Bronchial epithelial cell (primary cell): ENCODE measurements around the gene UGT1A9. TPM values are rescaled to one million over a fixed set of nuclear protein-coding genes. Genes with fewer than 3 reads are reported as not detected.

ENCODE experiments used
- DNase-seq: peaks from one replicate; pipeline ENCODE4 v3.0.0-alpha.2; 2010; ENCODE audit warnings: low read depth
- FAIRE-seq: peaks from 2 replicates; lab custom pipeline; 2011; peaks lifted over from hg19 to GRCh38; lab: Jason Lieb, UNC
- H3K27me3 ChIP-seq: 2 replicates; pipeline ENCODE4 v1.5.1; 2011; ENCODE audit warnings: low read length; ENCODE audit not compliant: control insufficient read depth, insufficient read depth
- H3K36me3 ChIP-seq: 2 replicates; pipeline ENCODE4 v1.5.1; 2011; ENCODE audit warnings: low read length; ENCODE audit not compliant: control insufficient read depth, insufficient read depth
- H3K4me3 ChIP-seq: 2 replicates; pipeline ENCODE4 v1.5.1; 2011; ENCODE audit warnings: mild to moderate bottlenecking, low read depth, low read length, control low read depth
- total RNA-seq: library from RNA; depleted of rRNA; stranded (reverse); fragments of >200 nt; gene quantifications from 2 replicates; pipeline ENCODE4 v1.2.1, GENCODE V29; 2014
- TF ChIP-seq, protein P1 (sequence below): IDR thresholded peaks from 2 replicates; pipeline ENCODE4 v1.5.1; 2011; ENCODE audit warnings: mild to moderate bottlenecking, moderate library complexity, low read length, control low read depth, inconsistent platforms; ENCODE audit not compliant: insufficient read depth, severe bottlenecking

Gene UGT1A9
- total RNA-seq, 1 donor from 2014 or later: 0.26 TPM

DNA sequence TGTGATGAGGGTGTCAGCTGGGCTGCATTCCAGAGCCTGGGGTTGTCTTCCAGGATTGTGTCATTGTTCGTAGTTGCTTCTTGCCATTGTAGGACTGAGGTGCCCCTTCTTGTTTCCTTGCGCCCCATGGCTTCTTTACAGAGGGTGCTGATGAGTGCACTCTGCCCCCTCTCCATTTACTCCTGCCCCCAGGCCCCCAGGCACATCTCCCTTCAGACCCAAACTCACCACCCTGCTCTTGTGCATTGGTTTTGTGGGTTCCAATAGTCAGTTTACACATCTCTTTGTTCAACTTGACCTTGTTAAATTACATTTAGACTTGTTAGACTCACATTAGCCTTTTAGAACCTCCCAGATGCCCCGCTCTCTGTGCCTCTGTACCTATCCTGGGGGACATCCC is 149.5 kb downstream of the UGT1A9 start:
- no peak for FAIRE-seq
- TF ChIP-seq, protein P1, sequence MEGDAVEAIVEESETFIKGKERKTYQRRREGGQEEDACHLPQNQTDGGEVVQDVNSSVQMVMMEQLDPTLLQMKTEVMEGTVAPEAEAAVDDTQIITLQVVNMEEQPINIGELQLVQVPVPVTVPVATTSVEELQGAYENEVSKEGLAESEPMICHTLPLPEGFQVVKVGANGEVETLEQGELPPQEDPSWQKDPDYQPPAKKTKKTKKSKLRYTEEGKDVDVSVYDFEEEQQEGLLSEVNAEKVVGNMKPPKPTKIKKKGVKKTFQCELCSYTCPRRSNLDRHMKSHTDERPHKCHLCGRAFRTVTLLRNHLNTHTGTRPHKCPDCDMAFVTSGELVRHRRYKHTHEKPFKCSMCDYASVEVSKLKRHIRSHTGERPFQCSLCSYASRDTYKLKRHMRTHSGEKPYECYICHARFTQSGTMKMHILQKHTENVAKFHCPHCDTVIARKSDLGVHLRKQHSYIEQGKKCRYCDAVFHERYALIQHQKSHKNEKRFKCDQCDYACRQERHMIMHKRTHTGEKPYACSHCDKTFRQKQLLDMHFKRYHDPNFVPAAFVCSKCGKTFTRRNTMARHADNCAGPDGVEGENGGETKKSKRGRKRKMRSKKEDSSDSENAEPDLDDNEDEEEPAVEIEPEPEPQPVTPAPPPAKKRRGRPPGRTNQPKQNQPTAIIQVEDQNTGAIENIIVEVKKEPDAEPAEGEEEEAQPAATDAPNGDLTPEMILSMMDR: no peak
- Histone ChIP-seq H3K36me3 (no peaks in the 10 kb centered on the region), H3K4me3 (no peak overlapping the region), H3K27me3 (no peaks in the 10 kb centered on the region)
- no peak for DNase-seq

- Histone ChIP-seq H3K27me3 (no peaks in the 10 kb centered on the region), H3K4me3 (no peak overlapping the region), H3K36me3 (no peaks in the 10 kb centered on the region)
- DNase-seq (no peak), FAIRE-seq (no peak)
- TF ChIP-seq, protein P1: no peak
Measured at GRCh38 chr2:233821709-233822100, 150.0 kb downstream of the UGT1A9 start.

DNA sequence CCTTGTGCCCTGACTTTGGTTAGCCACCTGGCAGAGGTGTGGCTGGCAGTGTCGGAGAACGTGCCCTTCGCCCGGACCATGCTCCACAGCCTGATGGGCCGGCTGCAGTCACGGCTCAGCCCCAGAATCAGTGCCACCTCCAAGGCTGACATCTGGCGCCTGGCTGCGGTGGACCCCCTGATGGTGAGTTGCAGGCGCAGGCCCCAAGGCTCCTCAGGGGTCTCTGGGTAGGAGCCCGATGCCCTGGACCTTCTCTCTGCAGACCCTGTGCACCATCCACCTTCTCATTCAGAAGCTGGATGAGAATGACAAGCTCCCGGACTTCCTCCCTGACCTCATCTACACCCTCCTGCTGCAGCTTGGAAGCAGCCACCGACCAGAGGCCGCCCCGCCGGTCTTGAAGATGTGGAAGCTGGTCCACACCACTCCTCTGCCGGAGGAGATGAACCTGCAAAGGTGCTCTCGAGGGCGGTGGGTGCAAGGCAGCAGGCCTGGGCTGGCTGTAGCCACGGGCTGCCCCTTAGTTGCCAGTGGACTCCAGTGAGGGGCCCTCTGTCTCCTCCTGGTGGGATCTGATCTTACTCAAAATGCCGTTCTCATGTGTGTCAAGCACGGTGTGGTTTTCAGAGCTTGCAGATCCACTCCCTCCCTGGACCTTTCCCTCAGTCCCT is 150.5 kb downstream of the UGT1A9 start:
- no peaks in the 10 kb centered on the region for H3K36me3 ChIP-seq
- H3K4me3 ChIP-seq: no peak overlapping the region
- TF ChIP-seq, protein P1: no peak
- DNase-seq: no peak
- no peaks in the 10 kb centered on the region for H3K27me3 ChIP-seq
- FAIRE-seq: no peak

Other genes with a start within 250 kb of the UGT1A9 start
- gene USP40, start 105.1 kb upstream of the UGT1A9 start, total RNA-seq: 21.1 and 27.0 TPM in 2 replicates
- gene UGT1A8, start 54.3 kb upstream of the UGT1A9 start, total RNA-seq: under 0.01 TPM in 2 replicates
- gene UGT1A10, start 35.5 kb upstream of the UGT1A9 start, total RNA-seq: not detected in 2 replicates
- 0.53 and 2.2 TPM in 2 replicates for gene UGT1A7, start 10.0 kb downstream of the UGT1A9 start, total RNA-seq
- gene UGT1A6, start 21.0 kb downstream of the UGT1A9 start, total RNA-seq: 12.9 and 43.0 TPM in 2 replicates
- gene UGT1A5, start 41.0 kb downstream of the UGT1A9 start, total RNA-seq: 0.26 and 3.3 TPM in 2 replicates
- gene UGT1A4, start 46.8 kb downstream of the UGT1A9 start, total RNA-seq: 0.26 and 2.9 TPM in 2 replicates
- 2.7 TPM in 1 of 2 replicates, not detected in the other for gene UGT1A3, start 57.1 kb downstream of the UGT1A9 start, total RNA-seq
- gene UGT1A1, start 88.4 kb downstream of the UGT1A9 start, total RNA-seq: under 0.01 and 1.5 TPM in 2 replicates
- not detected in 2 replicates for gene MROH2A, start 106.4 kb downstream of the UGT1A9 start, total RNA-seq
- under 0.01 and 0.13 TPM in 2 replicates for gene HJURP, start 182.6 kb downstream of the UGT1A9 start, total RNA-seq
- gene TRPM8, start 245.5 kb downstream of the UGT1A9 start, total RNA-seq: not detected in 2 replicates